Stimulated activated CD4-positive, alpha-beta T cell treated with anti-CD3 and anti-CD28 coated beads, Interleukin-1b, Interleukin-23, amount 100 ng/mL, for 4 hours (primary cell): ENCODE measurements around the gene FBXO28.
"Not testable (repeated sequence)": the region's sequence is repeated elsewhere in the genome, so short reads cannot be mapped to it uniquely, and the experiment has no call there.

Experiments
- DNase-seq, 2 donors: peaks; one replicate each; pipeline ENCODE4 v3.0.0-alpha.2; 2020; ENCODE audit warnings: low read depth in 2 of 2

Gene FBXO28

GRCh38 chr1:224185208-224185607 lies 71.3 kb downstream of the FBXO28 start:
- no peak for DNase-seq

GRCh38 chr1:224188286-224188685 lies 74.4 kb downstream of the FBXO28 start:
- no peak for DNase-seq

GRCh38 chr1:224189561-224189960 lies 75.7 kb downstream of the FBXO28 start:
- DNase-seq = no peak

- DNase-seq = no peak
These were observed 78.3 kb downstream of the FBXO28 start for GRCh38 chr1:224192082-224192788.

GRCh38 chr1:224193319-224193966 lies 79.5 kb downstream of the FBXO28 start:
- DNase-seq = no peak

GRCh38 chr1:224196813-224197600 lies 83.1 kb downstream of the FBXO28 start:
- DNase-seq = no peak

GRCh38 chr1:224198572-224198971 lies 84.7 kb downstream of the FBXO28 start:
- DNase-seq = no peak

- DNase-seq = no peak
These were observed 85.8 kb downstream of the FBXO28 start for GRCh38 chr1:224199679-224200078.

- DNase-seq = no peak
These were observed 87.5 kb downstream of the FBXO28 start for GRCh38 chr1:224201383-224201782.

GRCh38 chr1:224201853-224202252 lies 87.9 kb downstream of the FBXO28 start:
- no peak for DNase-seq

GRCh38 chr1:224203243-224204016 lies 89.5 kb downstream of the FBXO28 start:
- DNase-seq = no peak

GRCh38 chr1:224205438-224205840 lies 91.5 kb downstream of the FBXO28 start:
- DNase-seq = peak in 1 of 2 donors; percentile 24

GRCh38 chr1:224205931-224206538 lies 92.1 kb downstream of the FBXO28 start:
- not testable (repeated sequence) for DNase-seq

GRCh38 chr1:224211206-224211962 lies 97.5 kb downstream of the FBXO28 start:
- DNase-seq = no peak
